ENCODE data around the gene VSTM2B. TPM values are rescaled to one million over a fixed set of nuclear protein-coding genes. Genes with fewer than 3 reads are reported as not detected.

The VSTM2B gene
- total RNA-seq, 1 experiment from 2014 or later = 0.31 TPM

DNA sequence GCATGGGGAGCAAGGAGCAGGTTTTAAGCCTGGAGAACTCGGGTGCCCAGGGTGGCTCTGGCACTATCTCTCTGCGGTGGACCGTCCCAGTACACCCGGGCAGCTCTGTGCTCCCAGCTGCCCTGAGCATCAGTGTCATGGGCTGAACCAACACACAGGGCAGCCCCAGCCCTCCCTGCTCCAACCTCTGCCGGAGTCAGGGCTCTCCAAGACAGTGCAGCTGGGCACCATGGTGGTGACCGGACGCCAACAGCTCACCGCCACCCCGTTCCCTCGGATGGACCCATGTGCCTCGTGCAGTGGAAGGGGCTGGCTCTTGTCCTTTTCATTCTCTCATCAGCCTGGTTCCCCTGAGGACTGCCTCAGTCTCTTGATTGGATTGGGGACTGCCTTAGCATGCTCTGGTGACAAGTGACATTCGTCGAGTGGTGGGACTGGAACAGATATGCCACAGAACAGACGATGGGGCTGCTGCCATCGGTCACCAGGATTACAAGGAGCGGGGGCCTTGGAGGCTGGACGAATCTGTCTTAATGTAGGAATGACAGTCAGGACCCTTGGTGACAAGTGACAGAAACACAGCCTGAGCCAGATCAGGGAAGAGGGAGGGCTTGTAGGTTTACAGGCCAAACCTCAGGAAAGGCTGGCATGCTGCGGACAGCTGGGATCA is 25.7 kb upstream of the VSTM2B start:
- DNase-seq = no peak
- H2AK5ac ChIP-seq (ENCODE audit: insufficient read length, low read length) = no peak overlapping the region
- no peak overlapping the region for H3K23ac ChIP-seq (ENCODE audit: insufficient read length, low read depth, low read length)
- H3K27ac ChIP-seq (ENCODE audit: insufficient read length, low read depth, low read length) = no peak overlapping the region
- no peak overlapping the region for H4K91ac ChIP-seq (ENCODE audit: insufficient read length, low read depth, low read length)
- H3K23me2 ChIP-seq (ENCODE audit: insufficient read length, low read depth, low read length, poor library complexity, severe bottlenecking) = no peaks in the 10 kb centered on the region
- H4K5ac ChIP-seq (ENCODE audit: insufficient read length, low read depth, low read length) = no peak overlapping the region
- H2BK5ac ChIP-seq (ENCODE audit: insufficient read length, low read length) = no peak overlapping the region
- H3K4me1 ChIP-seq (ENCODE audit: insufficient read depth, low read length) = peaks cover 5% of the 10 kb centered on the region; the same call in 1 of the 2 replicates
- no peaks in the 10 kb centered on the region for H3K79me2 ChIP-seq (ENCODE audit: insufficient read depth, low read length)
- H3K4me2 ChIP-seq (ENCODE audit: insufficient read depth, insufficient read length, low read length) = no peak overlapping the region
- no peaks in the 10 kb centered on the region for H3K79me1 ChIP-seq (ENCODE audit: insufficient read depth, low read depth, low read length, poor library complexity, severe bottlenecking)
- peaks cover 3% of the 10 kb centered on the region for H3K27me3 Mint-ChIP-seq (ENCODE audit: low read depth)
- H3K9ac ChIP-seq (ENCODE audit: extremely low read depth, insufficient read length, low read length) = no peak overlapping the region
- H2BK20ac ChIP-seq (ENCODE audit: low read depth, low read length, poor library complexity, severe bottlenecking) = no peak overlapping the region
- H3K4me3 Mint-ChIP-seq = no peak overlapping the region
- H3K4ac ChIP-seq (ENCODE audit: low read depth, low read length) = no peak overlapping the region
- no peaks in the 10 kb centered on the region for H4K20me1 ChIP-seq (ENCODE audit: control insufficient read depth, insufficient read depth, insufficient read length)
- no peak overlapping the region for H3K56ac ChIP-seq (ENCODE audit: insufficient read length, low read depth, low read length)
- no peak overlapping the region for H2BK15ac ChIP-seq (ENCODE audit: low read depth, low read length)
- H2BK120ac ChIP-seq (ENCODE audit: low read depth, low read length, poor library complexity, severe bottlenecking) = no peak overlapping the region
- no peak overlapping the region for H3K27ac Mint-ChIP-seq
- H3K14ac ChIP-seq (ENCODE audit: insufficient read depth, low read length) = no peak overlapping the region; the same call in 1 of the 2 replicates
- WGBS (ENCODE audit: extremely low coverage, insufficient read length, low lambda C conversion rate) = no CpG with 5 or more reads among the region's 18 CpGs
- H3K36me3 Mint-ChIP-seq (ENCODE audit: insufficient read depth in 1 of 3, low read depth in 3 of 3) = no peaks in the 10 kb centered on the region; a peak in 1 of 7 replicates
- H3K27me3 ChIP-seq (ENCODE audit: insufficient read depth, low read length) = no peaks in the 10 kb centered on the region
- no peak overlapping the region for H3K18ac ChIP-seq (ENCODE audit: insufficient read length, low read depth, low read length)
- no peak overlapping the region for H2AFZ ChIP-seq (ENCODE audit: low read length)
- H3K9me3 Mint-ChIP-seq = no peaks in the 10 kb centered on the region
- H3T11ph ChIP-seq (ENCODE audit: low read length) = no peak overlapping the region
- H3K4me1 Mint-ChIP-seq = peaks cover 9 to 10% of the 10 kb centered on the region in 2 experiments
- TF ChIP-seq, protein P1, sequence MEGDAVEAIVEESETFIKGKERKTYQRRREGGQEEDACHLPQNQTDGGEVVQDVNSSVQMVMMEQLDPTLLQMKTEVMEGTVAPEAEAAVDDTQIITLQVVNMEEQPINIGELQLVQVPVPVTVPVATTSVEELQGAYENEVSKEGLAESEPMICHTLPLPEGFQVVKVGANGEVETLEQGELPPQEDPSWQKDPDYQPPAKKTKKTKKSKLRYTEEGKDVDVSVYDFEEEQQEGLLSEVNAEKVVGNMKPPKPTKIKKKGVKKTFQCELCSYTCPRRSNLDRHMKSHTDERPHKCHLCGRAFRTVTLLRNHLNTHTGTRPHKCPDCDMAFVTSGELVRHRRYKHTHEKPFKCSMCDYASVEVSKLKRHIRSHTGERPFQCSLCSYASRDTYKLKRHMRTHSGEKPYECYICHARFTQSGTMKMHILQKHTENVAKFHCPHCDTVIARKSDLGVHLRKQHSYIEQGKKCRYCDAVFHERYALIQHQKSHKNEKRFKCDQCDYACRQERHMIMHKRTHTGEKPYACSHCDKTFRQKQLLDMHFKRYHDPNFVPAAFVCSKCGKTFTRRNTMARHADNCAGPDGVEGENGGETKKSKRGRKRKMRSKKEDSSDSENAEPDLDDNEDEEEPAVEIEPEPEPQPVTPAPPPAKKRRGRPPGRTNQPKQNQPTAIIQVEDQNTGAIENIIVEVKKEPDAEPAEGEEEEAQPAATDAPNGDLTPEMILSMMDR (conservative IDR thresholded peaks at IDR 0.05) = no peak
- H2BK12ac ChIP-seq (ENCODE audit: insufficient read length, low read depth, low read length) = no peak overlapping the region
- H4K8ac ChIP-seq (replicated peaks; ENCODE audit: insufficient read length, low read depth, low read length) = no peak overlapping the region
- H3K9me3 ChIP-seq (ENCODE audit: control insufficient read depth, low read depth, low read length) = no peaks in the 10 kb centered on the region
